Panc1 (cell line): ENCODE results near the gene HOXD9. TPM values are rescaled to one million over a fixed set of nuclear protein-coding genes. Genes with fewer than 3 reads are reported as not detected.

Experiments
- ATAC-seq: fragments of 200-7000 bp; cut with Tn5 transposase; 2 replicates; pipeline ENCODE4 v1.9.1; 2020; ENCODE audit warnings: mild to moderate bottlenecking, moderate library complexity
- BruUV-seq: library from RNA; stranded (reverse); fragments of 400-500 nt; replicated peaks from 2 replicates; lab custom pipeline; 2021; lab: Mats Ljungman, UMichigan
- CTCF ChIA-PET: fragments of 300-600 bp; sonication (Branson Sonifier 250); formaldehyde crosslinking; loops from one replicate; lab custom pipeline; 2022; ENCODE audit warnings: antibody characterized with exemption; lab: Charles Lee
- POLR2A ChIA-PET: fragments of 300-600 bp; sonication (Branson Sonifier 250); formaldehyde crosslinking; loops from one replicate; lab custom pipeline; 2022; ENCODE audit warnings: antibody characterized with exemption; lab: Charles Lee
- DNase-seq: peaks from one replicate; pipeline ENCODE4 v3.0.0-alpha.2; 2010; ENCODE audit warnings: low read depth, low spot score
- H3K27ac ChIP-seq: 2 replicates; pipeline ENCODE4 v1.5.1; 2011; ENCODE audit warnings: mild to moderate bottlenecking, low read length, inconsistent platforms
- H3K27me3 ChIP-seq: fragments of 200-500 bp; sonication (Bioruptor generic); 2 replicates; pipeline ENCODE4 v1.6.0; 2014; ENCODE audit warnings: low read length, inconsistent platforms; ENCODE audit not compliant: control insufficient read depth, insufficient read depth
- H3K36me3 ChIP-seq: fragments of 200-500 bp; sonication (Bioruptor generic); 2 replicates; pipeline ENCODE4 v1.5.1; 2014; ENCODE audit warnings: inconsistent platforms, mild to moderate bottlenecking, low read length, moderate library complexity; ENCODE audit not compliant: control insufficient read depth, insufficient read depth
- H3K4me1 ChIP-seq: 2 replicates; pipeline ENCODE4 v1.5.1; 2011; ENCODE audit warnings: inconsistent platforms, mild to moderate bottlenecking, low read length, moderate library complexity; ENCODE audit not compliant: control insufficient read depth, insufficient read depth
- H3K4me3 ChIP-seq, 2 experiments: 2 replicates each; pipeline ENCODE4 v1.5.1; 2011 to 2012; ENCODE audit warnings: low read depth in 2 of 2, low read length in 2 of 2, mild to moderate bottlenecking in 2 of 2, inconsistent platforms in 1 of 2, moderate library complexity in 1 of 2
- H3K9me3 ChIP-seq: fragments of 200-500 bp; sonication (Bioruptor generic); 2 replicates; pipeline ENCODE4 v1.5.1; 2014; ENCODE audit warnings: low read depth, mild to moderate bottlenecking, inconsistent platforms, low read length, moderate library complexity; ENCODE audit not compliant: control insufficient read depth, insufficient read depth
- POLR2AphosphoS5 ChIP-seq: IDR thresholded peaks from 2 replicates; pipeline ENCODE4 v1.6.1; 2012; ENCODE audit warnings: mild to moderate bottlenecking, low read depth, low read length, moderate library complexity
- SIN3A ChIP-seq: IDR thresholded peaks from 2 replicates; pipeline ENCODE4 v1.6.1; 2012; ENCODE audit warnings: low read depth, mild to moderate bottlenecking, low read length, moderate library complexity, borderline replicate concordance; ENCODE audit not compliant: insufficient read depth
- TCF7L2 ChIP-seq: IDR thresholded peaks from 2 replicates; pipeline ENCODE4 v1.6.1; 2011; ENCODE audit warnings: mild to moderate bottlenecking, low read depth, low read length, inconsistent platforms
- in situ Hi-C: cut with HindIII; loops from 2 replicates; pipeline ENCODE4 v1.10.0; 2016; ENCODE audit warnings: low sequenced_read_pairs, low pct_unique_long_range_greater_than_20kb
- intact Hi-C: fragments of 100-400 bp; cut with micrococcal nuclease; formaldehyde crosslinking; loops from one replicate; pipeline ENCODE4 v1.10.0; 2022; ENCODE audit not compliant: unreplicated experiment
- total RNA-seq: library from RNA; stranded (reverse); gene quantifications from one replicate; pipeline ENCODE4 v1.2.1, GENCODE V29; 2021; ENCODE audit not compliant: unreplicated experiment
- TF ChIP-seq, protein P1 (sequence below), 2 experiments: IDR thresholded peaks; 2 replicates each; pipeline ENCODE4 v1.6.1; 2011 to 2012; ENCODE audit warnings: low read depth in 2 of 2, control low read depth in 1 of 2, low read length in 1 of 2, mild to moderate bottlenecking in 1 of 2, moderate library complexity in 1 of 2; ENCODE audit not compliant: insufficient read depth in 1 of 2
- TF ChIP-seq, protein P2 (sequence below): fragments of 450-650 bp; IDR thresholded peaks from 2 replicates; pipeline ENCODE4 v1.5.1; 2017; ENCODE audit warnings: mild to moderate bottlenecking

The HOXD9 gene
- total RNA-seq, 1 experiment from 2014 or later: 0.15 TPM

DNA sequence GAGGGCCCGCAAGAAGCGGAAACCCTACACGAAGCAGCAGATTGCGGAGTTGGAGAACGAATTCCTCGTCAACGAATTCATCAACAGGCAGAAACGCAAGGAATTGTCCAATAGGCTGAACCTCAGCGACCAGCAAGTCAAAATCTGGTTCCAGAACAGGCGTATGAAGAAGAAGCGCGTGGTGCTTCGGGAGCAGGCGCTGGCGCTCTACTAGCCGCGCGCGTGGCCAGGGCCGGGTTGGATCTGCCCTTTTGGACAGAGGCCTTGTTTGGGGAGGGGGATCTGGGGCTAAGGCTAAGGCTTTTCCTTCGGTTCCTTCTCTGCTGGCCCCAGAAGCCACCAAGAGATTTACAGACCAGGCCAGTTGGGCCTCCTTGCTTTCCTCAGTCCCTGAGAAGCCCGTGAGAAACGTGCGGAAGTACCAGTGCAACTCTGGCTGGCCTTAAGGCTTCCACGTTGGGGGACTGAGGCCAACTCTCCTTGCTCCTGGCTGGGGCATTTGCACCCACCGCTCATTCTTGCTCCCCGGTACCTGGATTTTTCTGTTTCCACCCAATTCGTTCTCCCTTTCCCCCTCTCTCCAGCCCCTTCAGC is 21.9 kb upstream of the HOXD9 start:
- ChIA-PET POLR2A (no interaction called here), CTCF (no interaction called here)
- Histone ChIP-seq H3K36me3 (no peaks in the 10 kb centered on the region), H3K4me3 (no peak overlapping the region), H3K27me3 (peaks cover 3% of the 10 kb centered on the region), H3K4me1 (peaks cover 18% of the 10 kb centered on the region), H3K27ac (no peak overlapping the region), H3K9me3 (no peaks in the 10 kb centered on the region)
- TF ChIP-seq TCF7L2: no peak
- TF ChIP-seq POLR2AphosphoS5: no peak
- BruUV-seq: no TSS peak
- no peak for ATAC-seq
- in situ Hi-C loops (no loop called here), intact Hi-C loops (no loop called here)
- no peak for DNase-seq

DNA sequence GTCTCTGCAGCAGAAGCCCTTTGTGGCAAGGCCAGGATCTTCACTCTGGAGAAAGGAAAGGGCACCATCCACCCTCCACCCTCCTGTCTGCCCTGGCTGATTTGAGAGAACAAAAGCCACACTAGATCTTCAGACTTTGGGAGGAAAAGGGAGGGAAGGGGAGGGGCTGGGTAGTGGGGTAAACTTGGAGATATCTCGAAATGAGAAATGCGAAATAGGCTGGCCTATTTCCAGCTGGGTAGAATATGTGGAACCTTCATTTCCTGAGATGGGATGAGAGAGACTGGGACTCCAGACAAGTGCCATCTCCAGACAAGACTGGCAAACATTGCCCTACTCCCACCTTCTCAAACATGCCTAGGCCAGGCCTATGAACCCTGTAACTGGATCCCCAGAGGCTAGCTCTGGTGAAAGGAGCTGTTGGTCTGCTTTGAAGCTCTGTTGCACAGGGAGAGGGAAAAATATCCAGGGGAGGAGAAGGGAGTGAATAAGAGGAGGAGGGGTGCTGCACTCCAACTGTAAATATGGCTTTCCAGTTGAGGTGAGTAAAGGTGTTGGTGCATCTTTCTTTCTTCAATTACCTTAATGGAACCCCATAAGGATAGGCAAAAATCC is 21.2 kb upstream of the HOXD9 start:
- intact Hi-C loops (no loop called here), in situ Hi-C loops (no loop called here)
- H3K36me3 ChIP-seq: no peaks in the 10 kb centered on the region
- BruUV-seq: no TSS peak
- H3K9me3 ChIP-seq: no peaks in the 10 kb centered on the region
- H3K4me3 ChIP-seq: no peak overlapping the region
- TF ChIP-seq TCF7L2: no peak
- TF ChIP-seq, protein P1, sequence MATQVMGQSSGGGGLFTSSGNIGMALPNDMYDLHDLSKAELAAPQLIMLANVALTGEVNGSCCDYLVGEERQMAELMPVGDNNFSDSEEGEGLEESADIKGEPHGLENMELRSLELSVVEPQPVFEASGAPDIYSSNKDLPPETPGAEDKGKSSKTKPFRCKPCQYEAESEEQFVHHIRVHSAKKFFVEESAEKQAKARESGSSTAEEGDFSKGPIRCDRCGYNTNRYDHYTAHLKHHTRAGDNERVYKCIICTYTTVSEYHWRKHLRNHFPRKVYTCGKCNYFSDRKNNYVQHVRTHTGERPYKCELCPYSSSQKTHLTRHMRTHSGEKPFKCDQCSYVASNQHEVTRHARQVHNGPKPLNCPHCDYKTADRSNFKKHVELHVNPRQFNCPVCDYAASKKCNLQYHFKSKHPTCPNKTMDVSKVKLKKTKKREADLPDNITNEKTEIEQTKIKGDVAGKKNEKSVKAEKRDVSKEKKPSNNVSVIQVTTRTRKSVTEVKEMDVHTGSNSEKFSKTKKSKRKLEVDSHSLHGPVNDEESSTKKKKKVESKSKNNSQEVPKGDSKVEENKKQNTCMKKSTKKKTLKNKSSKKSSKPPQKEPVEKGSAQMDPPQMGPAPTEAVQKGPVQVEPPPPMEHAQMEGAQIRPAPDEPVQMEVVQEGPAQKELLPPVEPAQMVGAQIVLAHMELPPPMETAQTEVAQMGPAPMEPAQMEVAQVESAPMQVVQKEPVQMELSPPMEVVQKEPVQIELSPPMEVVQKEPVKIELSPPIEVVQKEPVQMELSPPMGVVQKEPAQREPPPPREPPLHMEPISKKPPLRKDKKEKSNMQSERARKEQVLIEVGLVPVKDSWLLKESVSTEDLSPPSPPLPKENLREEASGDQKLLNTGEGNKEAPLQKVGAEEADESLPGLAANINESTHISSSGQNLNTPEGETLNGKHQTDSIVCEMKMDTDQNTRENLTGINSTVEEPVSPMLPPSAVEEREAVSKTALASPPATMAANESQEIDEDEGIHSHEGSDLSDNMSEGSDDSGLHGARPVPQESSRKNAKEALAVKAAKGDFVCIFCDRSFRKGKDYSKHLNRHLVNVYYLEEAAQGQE (IDR thresholded peaks at IDR 0.05; ENCODE audit: insufficient read depth in 1 of 2, low read depth in 2 of 2, low read length in 1 of 2): no peak
- H3K27me3 ChIP-seq: peaks cover 3% of the 10 kb centered on the region
- DNase-seq (no peak), ATAC-seq (no peak)
- no peak overlapping the region for H3K27ac ChIP-seq
- POLR2A ChIA-PET: no interaction called here
- CTCF ChIA-PET: no interaction called here
- H3K4me1 ChIP-seq: peaks cover 18% of the 10 kb centered on the region

DNA sequence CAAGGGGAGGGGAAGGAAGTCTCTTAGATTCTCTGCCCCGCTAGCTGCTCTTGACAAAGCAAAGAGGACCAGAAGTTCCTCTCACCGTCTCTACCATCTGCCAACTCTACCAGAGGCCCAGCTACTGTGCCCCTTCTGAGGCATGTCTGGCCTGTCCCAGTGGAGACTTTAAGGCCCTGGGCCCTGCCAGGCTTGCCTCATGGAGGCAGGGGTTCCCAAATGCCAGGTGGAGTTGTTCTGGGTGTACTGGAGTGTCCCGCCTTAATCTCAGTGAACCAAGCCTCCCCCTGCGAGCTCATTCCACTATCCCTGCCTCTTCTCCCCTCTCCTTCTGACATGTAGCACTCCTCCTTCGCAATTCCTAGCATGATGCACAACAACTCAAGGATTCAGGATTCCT is 20.7 kb upstream of the HOXD9 start:
- Histone ChIP-seq H3K36me3 (no peaks in the 10 kb centered on the region), H3K27me3 (peaks cover 3% of the 10 kb centered on the region), H3K9me3 (no peaks in the 10 kb centered on the region), H3K4me3 (no peak overlapping the region), H3K4me1 (peaks cover 13% of the 10 kb centered on the region), H3K27ac (no peak overlapping the region)
- no peak for ATAC-seq
- DNase-seq: no peak
- CTCF ChIA-PET: no interaction called here
- intact Hi-C loops: no loop called here
- BruUV-seq: no TSS peak
- no peak for TF ChIP-seq TCF7L2
- TF ChIP-seq, protein P2, sequence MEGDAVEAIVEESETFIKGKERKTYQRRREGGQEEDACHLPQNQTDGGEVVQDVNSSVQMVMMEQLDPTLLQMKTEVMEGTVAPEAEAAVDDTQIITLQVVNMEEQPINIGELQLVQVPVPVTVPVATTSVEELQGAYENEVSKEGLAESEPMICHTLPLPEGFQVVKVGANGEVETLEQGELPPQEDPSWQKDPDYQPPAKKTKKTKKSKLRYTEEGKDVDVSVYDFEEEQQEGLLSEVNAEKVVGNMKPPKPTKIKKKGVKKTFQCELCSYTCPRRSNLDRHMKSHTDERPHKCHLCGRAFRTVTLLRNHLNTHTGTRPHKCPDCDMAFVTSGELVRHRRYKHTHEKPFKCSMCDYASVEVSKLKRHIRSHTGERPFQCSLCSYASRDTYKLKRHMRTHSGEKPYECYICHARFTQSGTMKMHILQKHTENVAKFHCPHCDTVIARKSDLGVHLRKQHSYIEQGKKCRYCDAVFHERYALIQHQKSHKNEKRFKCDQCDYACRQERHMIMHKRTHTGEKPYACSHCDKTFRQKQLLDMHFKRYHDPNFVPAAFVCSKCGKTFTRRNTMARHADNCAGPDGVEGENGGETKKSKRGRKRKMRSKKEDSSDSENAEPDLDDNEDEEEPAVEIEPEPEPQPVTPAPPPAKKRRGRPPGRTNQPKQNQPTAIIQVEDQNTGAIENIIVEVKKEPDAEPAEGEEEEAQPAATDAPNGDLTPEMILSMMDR: no peak
- TF ChIP-seq, protein P1 (IDR thresholded peaks at IDR 0.05; ENCODE audit: insufficient read depth in 1 of 2, low read depth in 2 of 2, low read length in 1 of 2): no peak
- no peak for TF ChIP-seq SIN3A
- TF ChIP-seq POLR2AphosphoS5: no peak
- in situ Hi-C loops: no loop called here
- POLR2A ChIA-PET: no interaction called here
